Measurements from ENCODE around the gene AIG1.

Gene AIG1

DNA sequence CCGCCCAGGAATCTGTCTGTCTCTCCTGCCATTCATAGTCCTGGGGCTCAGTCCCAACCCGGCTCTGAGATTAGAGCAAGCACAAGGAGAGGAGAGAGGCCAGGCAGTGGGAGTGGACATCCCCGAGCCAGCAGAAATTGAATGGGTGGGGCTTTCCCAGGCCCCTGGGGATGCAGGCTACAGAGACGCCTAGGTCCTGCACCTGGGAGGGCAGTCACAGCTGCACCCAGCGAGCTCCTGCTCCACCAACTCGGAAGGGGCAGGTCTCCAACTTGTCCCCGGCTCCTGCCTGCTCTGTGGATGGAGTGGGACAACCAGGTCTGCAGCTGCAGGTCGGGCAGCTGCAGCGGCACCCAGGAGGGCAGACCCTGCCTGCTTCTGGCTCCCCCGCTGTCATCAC lies 11.1 kb upstream of the AIG1 start:
- no peaks in the 10 kb centered on the region for H3K9me3 ChIP-seq (ENCODE audit: severe bottlenecking)
- no peaks in the 10 kb centered on the region for H3K36me3 ChIP-seq (ENCODE audit: low read depth)
- DNase-seq (ENCODE audit: low spot score) (no peak), ATAC-seq (ENCODE audit: low read depth) (no peak)
- H3K4me3 ChIP-seq (ENCODE audit: severe bottlenecking), result no peak overlapping the region
- H3K27me3 ChIP-seq (ENCODE audit: insufficient read depth, poor library complexity, severe bottlenecking), result no peaks in the 10 kb centered on the region
- H3K4me1 ChIP-seq (ENCODE audit: insufficient read depth, poor library complexity, severe bottlenecking), result no peaks in the 10 kb centered on the region
- TF ChIP-seq, protein P1, sequence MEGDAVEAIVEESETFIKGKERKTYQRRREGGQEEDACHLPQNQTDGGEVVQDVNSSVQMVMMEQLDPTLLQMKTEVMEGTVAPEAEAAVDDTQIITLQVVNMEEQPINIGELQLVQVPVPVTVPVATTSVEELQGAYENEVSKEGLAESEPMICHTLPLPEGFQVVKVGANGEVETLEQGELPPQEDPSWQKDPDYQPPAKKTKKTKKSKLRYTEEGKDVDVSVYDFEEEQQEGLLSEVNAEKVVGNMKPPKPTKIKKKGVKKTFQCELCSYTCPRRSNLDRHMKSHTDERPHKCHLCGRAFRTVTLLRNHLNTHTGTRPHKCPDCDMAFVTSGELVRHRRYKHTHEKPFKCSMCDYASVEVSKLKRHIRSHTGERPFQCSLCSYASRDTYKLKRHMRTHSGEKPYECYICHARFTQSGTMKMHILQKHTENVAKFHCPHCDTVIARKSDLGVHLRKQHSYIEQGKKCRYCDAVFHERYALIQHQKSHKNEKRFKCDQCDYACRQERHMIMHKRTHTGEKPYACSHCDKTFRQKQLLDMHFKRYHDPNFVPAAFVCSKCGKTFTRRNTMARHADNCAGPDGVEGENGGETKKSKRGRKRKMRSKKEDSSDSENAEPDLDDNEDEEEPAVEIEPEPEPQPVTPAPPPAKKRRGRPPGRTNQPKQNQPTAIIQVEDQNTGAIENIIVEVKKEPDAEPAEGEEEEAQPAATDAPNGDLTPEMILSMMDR (IDR thresholded peaks at IDR 0.05; ENCODE audit: poor library complexity, severe bottlenecking), result no peak
- no peak overlapping the region for H3K27ac ChIP-seq (ENCODE audit: poor library complexity, severe bottlenecking)

DNA sequence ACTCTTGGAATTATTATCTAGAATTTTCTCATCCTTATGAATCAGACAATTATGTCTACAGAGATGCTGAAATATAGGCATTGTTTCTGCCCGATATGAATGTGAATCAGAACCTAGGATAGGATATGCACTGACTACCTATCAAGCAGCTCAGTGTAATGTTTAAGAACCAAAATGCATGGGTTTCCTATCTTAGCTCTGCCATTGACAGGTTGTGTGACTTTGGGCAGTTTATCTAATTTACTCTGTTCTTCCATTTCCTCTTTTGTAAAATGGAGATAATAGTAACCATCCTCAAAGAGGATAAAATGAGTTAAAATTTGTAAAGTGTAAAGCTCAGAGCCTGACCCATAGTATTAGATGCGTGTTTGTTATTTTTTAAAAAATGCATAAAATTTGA lies 10.2 kb upstream of the AIG1 start:
- no peak for DNase-seq (ENCODE audit: low spot score)
- no peaks in the 10 kb centered on the region for H3K9me3 ChIP-seq (ENCODE audit: severe bottlenecking)
- ATAC-seq (ENCODE audit: low read depth), result 0 out of 3 replicates have a peak, but pooled peaks have one; percentile 48
- H3K27ac ChIP-seq (ENCODE audit: poor library complexity, severe bottlenecking), result no peak overlapping the region
- no peaks in the 10 kb centered on the region for H3K4me1 ChIP-seq (ENCODE audit: insufficient read depth, poor library complexity, severe bottlenecking)
- no peaks in the 10 kb centered on the region for H3K36me3 ChIP-seq (ENCODE audit: low read depth)
- no peaks in the 10 kb centered on the region for H3K27me3 ChIP-seq (ENCODE audit: insufficient read depth, poor library complexity, severe bottlenecking)
- TF ChIP-seq, protein P1 (IDR thresholded peaks at IDR 0.05; ENCODE audit: poor library complexity, severe bottlenecking), result no peak
- no peak overlapping the region for H3K4me3 ChIP-seq (ENCODE audit: severe bottlenecking)

DNA sequence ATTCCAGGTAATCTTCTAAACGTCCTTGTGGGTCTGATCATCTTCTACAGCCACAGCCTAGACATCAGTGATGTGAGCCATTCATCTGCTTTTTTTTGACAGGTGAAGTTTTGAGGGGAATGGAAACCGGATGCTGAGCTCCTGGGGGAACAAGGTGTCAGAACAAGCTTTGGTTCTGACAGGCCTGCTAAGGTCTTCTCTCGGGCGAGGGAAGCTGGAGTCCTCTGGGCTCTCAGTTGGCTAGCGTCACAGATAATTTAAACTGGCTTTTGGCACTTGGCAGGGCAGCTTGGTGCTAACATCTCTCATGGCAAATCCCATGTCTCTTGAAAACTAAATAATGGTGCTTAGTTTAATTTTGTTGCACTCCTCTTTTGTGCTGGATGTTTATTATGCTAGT lies 8.4 kb upstream of the AIG1 start:
- TF ChIP-seq, protein P1 (IDR thresholded peaks at IDR 0.05; ENCODE audit: poor library complexity, severe bottlenecking), result no peak
- H3K4me3 ChIP-seq (ENCODE audit: severe bottlenecking), result no peak overlapping the region

DNA sequence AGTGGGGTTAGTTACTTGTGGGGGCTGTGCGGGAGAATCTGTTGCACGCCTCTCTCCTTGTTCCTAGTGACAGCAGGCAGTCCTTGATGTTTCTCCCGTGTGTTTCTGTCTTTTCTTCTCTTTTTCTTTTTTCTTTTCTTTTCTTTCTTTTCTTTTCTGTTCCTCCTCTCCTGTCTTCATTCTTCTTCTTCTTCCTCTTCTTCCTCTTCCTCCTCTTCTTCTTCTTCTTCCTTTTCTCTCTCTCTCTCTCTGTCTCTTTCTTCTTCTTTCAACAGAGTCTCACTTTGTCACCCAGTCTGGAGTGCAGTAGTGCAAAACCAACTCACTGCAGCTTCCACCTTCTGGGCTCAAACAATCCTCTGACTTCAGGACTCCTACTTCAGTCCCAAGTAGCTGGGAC lies 6.8 kb upstream of the AIG1 start:
- no peak for ATAC-seq (ENCODE audit: low read depth)
- peaks cover 13% of the 10 kb centered on the region for H3K4me1 ChIP-seq (ENCODE audit: insufficient read depth, poor library complexity, severe bottlenecking)
- no peak overlapping the region for H3K4me3 ChIP-seq (ENCODE audit: severe bottlenecking)
- H3K9me3 ChIP-seq (ENCODE audit: severe bottlenecking), result no peaks in the 10 kb centered on the region
- H3K27me3 ChIP-seq (ENCODE audit: insufficient read depth, poor library complexity, severe bottlenecking), result no peaks in the 10 kb centered on the region
- H3K36me3 ChIP-seq (ENCODE audit: low read depth), result no peaks in the 10 kb centered on the region
- no peak overlapping the region for H3K27ac ChIP-seq (ENCODE audit: poor library complexity, severe bottlenecking)
- DNase-seq (ENCODE audit: low spot score), result no peak
- TF ChIP-seq, protein P1 (IDR thresholded peaks at IDR 0.05; ENCODE audit: poor library complexity, severe bottlenecking), result no peak

More for the DNA sequence above, 8.4 kb upstream of the AIG1 start:
- Histone ChIP-seq H3K27ac (ENCODE audit: poor library complexity, severe bottlenecking) (no peak overlapping the region), H3K36me3 (ENCODE audit: low read depth) (no peaks in the 10 kb centered on the region), H3K4me1 (ENCODE audit: insufficient read depth, poor library complexity, severe bottlenecking) (no peaks in the 10 kb centered on the region), H3K27me3 (ENCODE audit: insufficient read depth, poor library complexity, severe bottlenecking) (no peaks in the 10 kb centered on the region), H3K9me3 (ENCODE audit: severe bottlenecking) (no peaks in the 10 kb centered on the region)
- ATAC-seq (ENCODE audit: low read depth) (no peak), DNase-seq (ENCODE audit: low spot score) (no peak)

DNA sequence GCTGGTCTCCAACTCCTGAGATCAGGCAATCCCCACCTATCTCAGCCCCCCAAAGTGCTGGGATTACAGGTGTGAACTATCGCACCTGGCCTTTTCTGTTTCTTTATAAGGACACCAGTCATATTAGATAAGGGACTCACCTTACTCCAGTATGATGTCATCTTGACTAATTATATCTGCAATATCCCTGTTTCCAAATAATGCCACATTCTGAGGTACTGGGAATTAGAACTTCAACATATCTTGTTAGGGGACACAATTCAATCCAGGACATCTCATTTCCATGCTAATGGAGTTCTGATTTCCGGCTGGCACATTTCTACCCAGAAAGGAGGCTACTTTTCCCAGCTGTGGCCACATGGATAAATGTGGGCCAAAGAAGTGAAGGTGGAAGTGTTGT lies 6.4 kb upstream of the AIG1 start:
- no peak for ATAC-seq (ENCODE audit: low read depth)
- Histone ChIP-seq H3K27me3 (ENCODE audit: insufficient read depth, poor library complexity, severe bottlenecking) (no peaks in the 10 kb centered on the region), H3K4me1 (ENCODE audit: insufficient read depth, poor library complexity, severe bottlenecking) (peaks cover 18% of the 10 kb centered on the region), H3K36me3 (ENCODE audit: low read depth) (no peaks in the 10 kb centered on the region), H3K27ac (ENCODE audit: poor library complexity, severe bottlenecking) (no peak overlapping the region), H3K9me3 (ENCODE audit: severe bottlenecking) (no peaks in the 10 kb centered on the region), H3K4me3 (ENCODE audit: severe bottlenecking) (no peak overlapping the region)
- DNase-seq (ENCODE audit: low spot score), result no peak
- TF ChIP-seq, protein P1 (IDR thresholded peaks at IDR 0.05; ENCODE audit: poor library complexity, severe bottlenecking), result no peak

Measured in RWPE2 (cell line).